Cerebellar nuclear complex (tissue), 1 donor: Measurements from ENCODE around the gene SCAND1.

Experiments used
- DNase-seq, 2 experiments: peaks; one replicate each; lab custom pipeline; 2025; lab: John Stamatoyannopoulos, UW

SCAND1 gene

DNA sequence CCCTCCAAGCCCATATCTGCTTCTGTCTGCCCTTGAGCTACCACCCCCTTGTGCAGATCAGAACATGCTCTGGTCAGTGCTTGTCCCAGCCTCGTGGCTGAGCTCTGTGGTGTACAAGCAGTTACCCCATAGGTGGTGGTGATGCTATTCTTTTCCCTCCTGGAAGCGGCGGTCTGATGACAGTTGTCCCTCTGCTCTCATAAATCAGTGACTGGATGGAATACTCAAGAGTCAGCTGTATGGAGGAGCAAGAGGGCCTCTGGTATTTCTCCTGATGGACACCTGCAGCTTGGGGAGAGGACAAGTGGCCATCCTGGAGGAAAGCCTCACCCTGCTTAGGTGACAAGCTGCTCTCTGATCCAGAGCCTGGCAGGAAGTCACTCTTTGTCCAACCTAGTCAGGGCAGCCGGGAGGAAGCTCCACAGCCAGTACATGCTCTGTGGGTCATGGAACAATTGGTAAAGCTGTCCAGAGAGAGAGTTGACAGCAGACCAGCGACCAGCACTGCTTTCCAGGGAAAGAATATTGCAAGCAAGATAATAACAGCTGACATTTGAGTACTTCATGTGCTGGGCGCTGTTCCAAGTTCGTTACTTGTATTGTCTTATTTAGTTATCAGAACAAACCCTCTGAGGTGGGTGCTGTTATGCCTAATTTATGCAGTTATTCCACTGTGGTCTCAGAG is 47.1 kb downstream of the SCAND1 start:
- DNase-seq, result no peak

DNA sequence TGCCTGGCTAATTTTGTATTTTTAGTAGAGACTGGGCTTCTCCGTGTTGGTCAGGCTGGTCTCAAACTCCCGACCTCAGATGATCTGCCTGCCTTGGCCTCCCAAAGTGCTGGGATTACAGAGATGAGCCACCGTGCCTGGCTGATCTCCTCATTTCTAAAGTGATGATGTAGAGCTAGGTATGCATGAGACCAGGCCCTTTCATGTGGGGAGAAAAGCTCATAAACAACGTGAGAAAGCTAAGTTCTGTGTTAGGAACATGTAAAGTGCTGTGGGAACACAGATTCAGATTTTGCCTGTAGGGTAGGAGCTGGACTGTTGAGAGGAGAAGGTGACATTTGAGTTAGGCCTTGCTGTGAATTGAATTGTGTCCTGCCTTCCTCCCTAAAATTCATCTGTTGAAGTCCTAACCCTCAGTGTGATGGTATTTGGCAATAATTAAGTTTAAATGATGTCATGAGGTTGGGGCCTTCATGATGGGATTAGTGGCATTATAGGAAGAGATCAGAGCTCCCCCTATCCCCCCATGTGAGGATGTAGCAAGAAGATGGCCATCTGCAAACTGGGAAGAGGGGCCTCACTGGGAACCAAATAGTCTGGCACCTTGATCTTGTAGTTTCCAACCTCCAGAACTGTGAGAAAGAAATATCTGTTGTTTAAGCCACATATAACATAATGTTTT is 49.2 kb downstream of the SCAND1 start:
- no peak for DNase-seq

DNA sequence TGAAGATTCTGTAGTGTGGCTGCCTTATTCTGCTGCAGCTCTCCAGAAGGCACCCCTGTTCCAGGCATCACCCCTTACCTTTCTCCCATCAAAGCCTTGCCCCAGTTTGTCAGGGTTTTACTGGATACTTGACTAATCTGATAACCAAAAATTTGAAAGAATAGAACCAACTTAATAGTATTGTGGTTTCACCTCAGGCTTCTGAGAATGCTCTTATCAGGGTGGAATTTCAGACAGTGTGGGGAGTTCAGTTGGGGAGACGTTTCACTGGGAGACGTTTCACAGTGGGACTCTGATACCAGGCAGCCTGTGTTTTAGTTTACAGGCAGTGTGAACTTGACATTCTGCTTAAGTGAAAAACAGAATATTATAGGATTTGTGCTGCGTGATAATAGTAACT is 50.5 kb downstream of the SCAND1 start:
- DNase-seq, result no peak
